MM.1S (cell line): ENCODE measurements around the gene TBC1D8.
"Not testable (repeated sequence)": the region's sequence is repeated elsewhere in the genome, so short reads cannot be mapped to it uniquely, and the experiment has no call there.

Experiments
- DNase-seq: peaks from one replicate; pipeline ENCODE4 v3.0.0-alpha.2; 2015
- H2AFZ ChIP-seq: fragments of 300-600 bp; sonication (generic); 2 replicates; pipeline ENCODE4 v1.6.0; 2016; ENCODE audit warnings: antibody characterized with exemption, low read length
- H3F3A ChIP-seq: fragments of 300-600 bp; sonication (generic); 2 replicates; pipeline ENCODE4 v1.6.1; 2016; ENCODE audit warnings: mild to moderate bottlenecking, antibody characterized with exemption, low read length, moderate library complexity, mixed read lengths; ENCODE audit not compliant: insufficient read depth
- H3K27ac ChIP-seq: fragments of 300-600 bp; sonication (generic); 2 replicates; pipeline ENCODE4 v1.5.1; 2016; ENCODE audit warnings: mild to moderate bottlenecking, low read length
- H3K27me3 ChIP-seq: fragments of 300-600 bp; sonication (generic); replicated peaks from 2 replicates; pipeline ENCODE4 v1.6.0; 2016; ENCODE audit warnings: low read length; ENCODE audit not compliant: insufficient read depth
- H3K36me3 ChIP-seq: fragments of 300-600 bp; sonication (generic); replicated peaks from 2 replicates; pipeline ENCODE4 v1.6.1; 2016; ENCODE audit warnings: mild to moderate bottlenecking, low read length, mixed read lengths; ENCODE audit not compliant: insufficient read depth
- H3K4me1 ChIP-seq: fragments of 300-600 bp; sonication (generic); 2 replicates; pipeline ENCODE4 v1.6.1; 2016; ENCODE audit warnings: low read length, mixed read lengths
- H3K4me2 ChIP-seq: fragments of 300-600 bp; sonication (generic); 2 replicates; pipeline ENCODE4 v1.6.0; 2016; ENCODE audit warnings: low read depth, low read length
- H3K4me3 ChIP-seq: fragments of 300-600 bp; sonication (generic); 2 replicates; pipeline ENCODE4 v1.5.1; 2016; ENCODE audit warnings: low read length, mixed read lengths
- H3K79me2 ChIP-seq: fragments of 300-600 bp; sonication (generic); 2 replicates; pipeline ENCODE4 v1.6.1; 2016; ENCODE audit warnings: mixed run types, low read length, mixed read lengths
- H3K9ac ChIP-seq: fragments of 300-600 bp; sonication (generic); 2 replicates; pipeline ENCODE4 v1.6.1; 2016; ENCODE audit warnings: low read length, mixed read lengths
- H3K9me2 ChIP-seq: fragments of 300-600 bp; sonication (generic); replicated peaks from 2 replicates; pipeline ENCODE4 v1.6.1; 2016; ENCODE audit warnings: mild to moderate bottlenecking, low read length, mixed read lengths; ENCODE audit not compliant: insufficient read depth
- H3K9me3 ChIP-seq: fragments of 300-600 bp; sonication (generic); replicated peaks from 2 replicates; pipeline ENCODE4 v1.6.1; 2016; ENCODE audit warnings: mild to moderate bottlenecking, low read length, mixed read lengths; ENCODE audit not compliant: insufficient read depth
- H4K20me1 ChIP-seq: fragments of 300-600 bp; sonication (generic); 2 replicates; pipeline ENCODE4 v1.6.1; 2016; ENCODE audit warnings: mild to moderate bottlenecking, low read length, moderate library complexity, mixed read lengths; ENCODE audit not compliant: insufficient read depth
- EZH2 ChIP-seq: fragments of 300-600 bp; sonication (generic); optimal IDR thresholded peaks from 2 replicates; pipeline ENCODE3; 2017; ENCODE audit warnings: low read depth, mild to moderate bottlenecking, antibody characterized with exemption, low read length, mixed read lengths
- EZH2phosphoT487 ChIP-seq: fragments of 300-600 bp; sonication (generic); IDR thresholded peaks from 2 replicates; pipeline ENCODE4 v1.6.1; 2018; ENCODE audit warnings: antibody characterized with exemption, low read length
- TF ChIP-seq, protein P1 (sequence below): fragments of 300-600 bp; sonication (generic); IDR thresholded peaks from 2 replicates; pipeline ENCODE4 v1.5.1; 2016; ENCODE audit warnings: antibody characterized with exemption, low read length, mixed read lengths

The TBC1D8 gene

GRCh38 chr2:101176803-101177202, 25.6 kb upstream of the TBC1D8 start:
- no peak overlapping the region for H3K4me2 ChIP-seq
- no peaks in the 10 kb centered on the region for H3K27me3 ChIP-seq
- H3K79me2 ChIP-seq = no peaks in the 10 kb centered on the region
- no peak for TF ChIP-seq EZH2
- TF ChIP-seq, protein P1, sequence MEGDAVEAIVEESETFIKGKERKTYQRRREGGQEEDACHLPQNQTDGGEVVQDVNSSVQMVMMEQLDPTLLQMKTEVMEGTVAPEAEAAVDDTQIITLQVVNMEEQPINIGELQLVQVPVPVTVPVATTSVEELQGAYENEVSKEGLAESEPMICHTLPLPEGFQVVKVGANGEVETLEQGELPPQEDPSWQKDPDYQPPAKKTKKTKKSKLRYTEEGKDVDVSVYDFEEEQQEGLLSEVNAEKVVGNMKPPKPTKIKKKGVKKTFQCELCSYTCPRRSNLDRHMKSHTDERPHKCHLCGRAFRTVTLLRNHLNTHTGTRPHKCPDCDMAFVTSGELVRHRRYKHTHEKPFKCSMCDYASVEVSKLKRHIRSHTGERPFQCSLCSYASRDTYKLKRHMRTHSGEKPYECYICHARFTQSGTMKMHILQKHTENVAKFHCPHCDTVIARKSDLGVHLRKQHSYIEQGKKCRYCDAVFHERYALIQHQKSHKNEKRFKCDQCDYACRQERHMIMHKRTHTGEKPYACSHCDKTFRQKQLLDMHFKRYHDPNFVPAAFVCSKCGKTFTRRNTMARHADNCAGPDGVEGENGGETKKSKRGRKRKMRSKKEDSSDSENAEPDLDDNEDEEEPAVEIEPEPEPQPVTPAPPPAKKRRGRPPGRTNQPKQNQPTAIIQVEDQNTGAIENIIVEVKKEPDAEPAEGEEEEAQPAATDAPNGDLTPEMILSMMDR = no peak
- no peak for TF ChIP-seq EZH2phosphoT487
- H3K9me3 ChIP-seq = no peaks in the 10 kb centered on the region
- H3K36me3 ChIP-seq = no peaks in the 10 kb centered on the region
- no peak overlapping the region for H3K27ac ChIP-seq
- H3K9me2 ChIP-seq = no peaks in the 10 kb centered on the region
- no peaks in the 10 kb centered on the region for H3K4me1 ChIP-seq
- H3K4me3 ChIP-seq = no peak overlapping the region
- H2AFZ ChIP-seq = no peak overlapping the region
- 0 out of 2 replicates have a peak, but pooled peaks cover 3% of the 10 kb centered on the region for H3F3A ChIP-seq
- H4K20me1 ChIP-seq = no peaks in the 10 kb centered on the region
- no peak for DNase-seq
- no peak overlapping the region for H3K9ac ChIP-seq

DNA sequence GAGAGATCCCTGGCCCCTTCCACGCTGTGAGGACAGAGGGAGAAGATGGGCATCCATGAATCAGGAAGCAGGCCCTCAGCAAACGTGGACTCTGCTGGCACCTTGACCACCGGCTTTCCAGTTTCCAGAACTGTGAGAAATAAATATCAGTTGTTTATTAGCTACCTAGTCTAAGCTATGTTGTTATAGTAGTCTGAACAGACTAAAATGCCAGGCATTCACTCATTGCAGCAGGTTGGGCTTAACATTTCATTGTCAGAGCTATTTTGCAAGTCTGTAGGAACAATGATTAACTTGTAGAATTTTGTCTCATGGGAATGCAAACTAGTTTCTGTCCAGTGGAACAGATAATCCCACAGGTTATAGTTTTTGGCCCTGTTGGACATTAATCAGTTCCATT, 24.8 kb upstream of the TBC1D8 start:
- H3K9me2 ChIP-seq = no peaks in the 10 kb centered on the region
- H3K4me1 ChIP-seq = no peaks in the 10 kb centered on the region
- no peak for DNase-seq
- 0 out of 2 replicates have a peak, but pooled peaks cover 3% of the 10 kb centered on the region for H3F3A ChIP-seq
- no peak overlapping the region for H3K27ac ChIP-seq
- H3K9me3 ChIP-seq = no peaks in the 10 kb centered on the region
- no peaks in the 10 kb centered on the region for H3K79me2 ChIP-seq
- H4K20me1 ChIP-seq = no peaks in the 10 kb centered on the region
- no peak overlapping the region for H3K4me3 ChIP-seq
- H3K36me3 ChIP-seq = no peaks in the 10 kb centered on the region
- no peak overlapping the region for H3K4me2 ChIP-seq
- TF ChIP-seq, protein P1 = no peak
- TF ChIP-seq EZH2 = no peak
- TF ChIP-seq EZH2phosphoT487 = no peak
- H3K9ac ChIP-seq = no peak overlapping the region
- H2AFZ ChIP-seq = no peak overlapping the region
- no peaks in the 10 kb centered on the region for H3K27me3 ChIP-seq

GRCh38 chr2:101173707-101174295, 22.6 kb upstream of the TBC1D8 start:
- H3K27me3 ChIP-seq = no peaks in the 10 kb centered on the region
- H3K9me2 ChIP-seq = no peaks in the 10 kb centered on the region
- no peak for DNase-seq
- TF ChIP-seq EZH2phosphoT487 (no peak), EZH2 (no peak)
- TF ChIP-seq, protein P1 = no peak
- H3K79me2 ChIP-seq = no peaks in the 10 kb centered on the region
- no peak overlapping the region for H2AFZ ChIP-seq
- no peaks in the 10 kb centered on the region for H3K9me3 ChIP-seq
- no peak overlapping the region for H3K4me2 ChIP-seq
- H3K36me3 ChIP-seq = no peaks in the 10 kb centered on the region
- 0 out of 2 replicates have a peak, but pooled peaks cover 3% of the 10 kb centered on the region for H3F3A ChIP-seq
- no peak overlapping the region for H3K27ac ChIP-seq
- H4K20me1 ChIP-seq = no peaks in the 10 kb centered on the region
- no peaks in the 10 kb centered on the region for H3K4me1 ChIP-seq
- H3K9ac ChIP-seq = no peak overlapping the region
- H3K4me3 ChIP-seq = no peak overlapping the region

DNA sequence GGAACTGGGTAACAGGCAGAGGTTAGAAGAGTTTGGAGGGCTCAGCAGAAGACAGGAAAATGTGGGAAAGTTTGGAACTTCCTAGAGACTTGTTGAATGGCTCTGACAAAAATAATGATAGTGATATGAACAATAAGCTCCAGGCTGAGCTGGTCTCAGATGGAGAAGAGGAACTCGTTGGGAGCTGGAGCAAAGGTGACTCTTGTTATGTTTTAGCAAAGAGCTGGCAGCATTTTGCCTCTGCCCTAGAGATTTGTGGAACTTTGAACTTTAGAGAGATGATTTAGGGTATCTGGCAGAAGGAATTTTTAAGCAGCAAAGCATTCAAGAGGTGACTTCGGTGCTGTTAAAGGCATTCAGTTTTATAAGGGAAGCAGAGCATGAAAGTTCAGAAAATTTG, 18.6 kb upstream of the TBC1D8 start:
- H3K79me2 ChIP-seq, H3K9me3 ChIP-seq, H3K36me3 ChIP-seq, H3K4me2 ChIP-seq, H3K4me3 ChIP-seq, H3K4me1 ChIP-seq, DNase-seq, H3K27me3 ChIP-seq, H3F3A ChIP-seq, H2AFZ ChIP-seq, H3K9me2 ChIP-seq, H3K9ac ChIP-seq, H3K27ac ChIP-seq, H4K20me1 ChIP-seq: not testable (repeated sequence)
